Measurements from ENCODE around the gene MATN1. TPM values are rescaled to one million over a fixed set of nuclear protein-coding genes. Genes with fewer than 3 reads are reported as not detected.
A peak's percentile ranks its signal among the peaks of the same experiment; 100 is the strongest.

The MATN1 gene
- total RNA-seq, 2 experiments from 2014 or later: 0.28 to 0.42 TPM

DNA sequence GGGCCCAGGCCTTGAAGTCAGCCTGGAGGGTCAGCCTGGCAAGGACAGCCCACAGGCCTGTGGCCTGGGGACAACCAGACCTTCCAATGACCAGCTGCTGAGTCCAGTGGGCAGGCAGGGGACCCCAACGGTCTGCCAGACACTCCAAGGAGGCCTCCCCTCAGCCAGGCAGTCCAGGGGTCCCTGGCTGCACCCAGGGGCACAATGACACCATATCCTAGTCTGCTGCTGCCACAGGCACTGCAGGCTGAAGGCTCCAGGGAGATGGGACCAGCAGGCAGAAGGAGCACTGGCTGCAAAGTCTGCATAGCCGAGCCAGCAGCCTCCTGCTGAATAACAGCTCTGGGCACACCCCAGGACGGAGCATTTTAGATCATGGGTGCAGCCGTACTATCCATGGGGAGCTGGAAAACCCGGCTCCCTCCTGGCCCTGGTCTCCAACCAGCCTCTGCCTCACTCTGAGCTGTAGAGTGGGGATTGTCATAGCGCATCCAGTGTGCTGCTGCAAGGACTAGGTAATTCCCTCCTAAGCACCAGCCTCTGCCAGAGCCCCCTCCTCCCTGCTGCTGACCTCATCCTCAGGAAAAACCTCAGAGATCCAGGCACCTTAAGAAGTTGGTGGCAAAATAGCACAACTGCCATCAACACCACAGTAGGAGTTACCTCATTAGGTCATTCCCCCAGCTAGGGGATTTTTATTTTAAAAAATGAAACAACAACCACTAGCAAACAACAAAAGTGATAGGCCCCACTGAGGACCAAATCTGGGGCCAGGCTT, 39.0 kb upstream of the MATN1 start:
- TF ChIP-seq, protein P1, sequence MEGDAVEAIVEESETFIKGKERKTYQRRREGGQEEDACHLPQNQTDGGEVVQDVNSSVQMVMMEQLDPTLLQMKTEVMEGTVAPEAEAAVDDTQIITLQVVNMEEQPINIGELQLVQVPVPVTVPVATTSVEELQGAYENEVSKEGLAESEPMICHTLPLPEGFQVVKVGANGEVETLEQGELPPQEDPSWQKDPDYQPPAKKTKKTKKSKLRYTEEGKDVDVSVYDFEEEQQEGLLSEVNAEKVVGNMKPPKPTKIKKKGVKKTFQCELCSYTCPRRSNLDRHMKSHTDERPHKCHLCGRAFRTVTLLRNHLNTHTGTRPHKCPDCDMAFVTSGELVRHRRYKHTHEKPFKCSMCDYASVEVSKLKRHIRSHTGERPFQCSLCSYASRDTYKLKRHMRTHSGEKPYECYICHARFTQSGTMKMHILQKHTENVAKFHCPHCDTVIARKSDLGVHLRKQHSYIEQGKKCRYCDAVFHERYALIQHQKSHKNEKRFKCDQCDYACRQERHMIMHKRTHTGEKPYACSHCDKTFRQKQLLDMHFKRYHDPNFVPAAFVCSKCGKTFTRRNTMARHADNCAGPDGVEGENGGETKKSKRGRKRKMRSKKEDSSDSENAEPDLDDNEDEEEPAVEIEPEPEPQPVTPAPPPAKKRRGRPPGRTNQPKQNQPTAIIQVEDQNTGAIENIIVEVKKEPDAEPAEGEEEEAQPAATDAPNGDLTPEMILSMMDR (conservative IDR thresholded peaks at IDR 0.05; ENCODE audit: low read length): no peak
- TF ChIP-seq EZH2phosphoT487 (IDR thresholded peaks at IDR 0.05; ENCODE audit: borderline replicate concordance, low read depth, low read length): no peak
- ChIA-PET POLR2A (interaction anchor here (0.6 to 2.8 kb wide), 8 partner anchors 13 to 1065 kb away, joined by 3 to 12 read pairs (median 4); no protein-coding TSS in a partner anchor), CTCF (ENCODE audit: unreplicated experiment) (interaction anchor here (0.6 to 2.9 kb wide), 3 partner anchors 11 to 43 kb away, joined by 3 to 17 read pairs (median 3); no protein-coding TSS in a partner anchor)
- intact Hi-C loops (cut with micrococcal nuclease; ENCODE audit: unreplicated experiment): no loop called here
- Histone ChIP-seq H3K36me3 (ENCODE audit: insufficient read depth, low read length) (no peaks in the 10 kb centered on the region), H4K20me1 (ENCODE audit: insufficient read depth, low read length) (no peaks in the 10 kb centered on the region), H3K79me2 (ENCODE audit: insufficient read depth, low read depth, low read length) (no peaks in the 10 kb centered on the region), H3K27ac (ENCODE audit: low read depth, low read length, poor library complexity, severe bottlenecking) (no peak overlapping the region), H2AFZ (ENCODE audit: low read length) (no peak overlapping the region), H3K4me2 (ENCODE audit: low read length) (peak overlapping the region; percentile 91), H3K4me1 (ENCODE audit: insufficient read depth, low read length, poor library complexity, severe bottlenecking) (peaks cover 67% of the 10 kb centered on the region), H3K9me3 (ENCODE audit: low read length) (no peaks in the 10 kb centered on the region), H3K4me3 (ENCODE audit: low read depth, low read length, poor library complexity, severe bottlenecking) (no peak overlapping the region), H3K9me2 (ENCODE audit: insufficient read depth, low read length) (no peaks in the 10 kb centered on the region)
- no peak for DNase-seq (ENCODE audit: low spot score)
- no TSS peak for BruUV-seq (replicated peaks)

DNA sequence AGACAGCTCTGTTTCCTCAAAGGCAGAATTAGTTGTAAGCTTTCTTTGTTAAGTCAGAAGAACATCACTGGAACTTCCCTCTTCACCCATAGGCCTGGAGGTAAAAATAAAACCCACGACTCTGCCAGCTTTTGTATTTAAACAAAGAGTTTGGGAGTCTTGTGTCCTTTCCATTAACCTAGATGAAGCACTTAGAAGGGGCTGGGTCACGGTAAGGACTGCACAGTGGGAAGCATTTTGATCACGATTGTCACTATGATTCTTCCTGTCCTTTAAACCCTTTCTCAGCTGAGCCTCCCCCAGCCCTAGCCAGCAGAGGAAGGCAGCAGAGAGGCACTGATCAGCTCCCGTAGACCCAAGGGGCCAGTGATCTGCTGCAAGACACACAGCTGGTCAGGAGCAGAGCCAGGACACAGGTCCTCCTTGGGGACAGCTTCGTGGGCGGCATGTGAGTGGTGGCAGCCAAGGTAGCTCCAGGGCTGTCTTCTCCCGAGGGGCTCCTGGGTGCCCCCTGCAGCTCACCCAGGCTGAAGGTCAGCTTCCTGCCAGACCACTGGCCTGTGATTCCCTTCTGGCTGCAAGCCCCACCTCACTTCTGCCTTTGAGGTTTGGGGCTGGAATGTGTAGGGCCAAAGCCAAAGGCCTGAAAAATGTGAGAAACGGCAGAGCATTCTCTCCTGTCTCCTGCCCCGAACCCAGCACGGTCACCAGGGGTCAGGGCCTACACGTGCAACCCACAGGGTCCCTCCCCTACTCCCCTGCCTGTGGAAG, 38.2 kb upstream of the MATN1 start:
- H3K4me1 ChIP-seq (ENCODE audit: insufficient read depth, low read length, poor library complexity, severe bottlenecking): peaks cover 75% of the 10 kb centered on the region
- no peak overlapping the region; the same call in 1 of the 2 replicates for H2AFZ ChIP-seq (ENCODE audit: low read length)
- H3K36me3 ChIP-seq (ENCODE audit: insufficient read depth, low read length): no peaks in the 10 kb centered on the region
- CTCF ChIA-PET (ENCODE audit: unreplicated experiment): interaction anchor here (0.6 to 2.9 kb wide), 7 partner anchors 10 to 73 kb away, joined by 3 to 17 read pairs (median 5); no protein-coding TSS in a partner anchor
- no peak overlapping the region for H3K4me3 ChIP-seq (ENCODE audit: low read depth, low read length, poor library complexity, severe bottlenecking)
- no peaks in the 10 kb centered on the region for H4K20me1 ChIP-seq (ENCODE audit: insufficient read depth, low read length)
- H3K9me2 ChIP-seq (ENCODE audit: insufficient read depth, low read length): no peaks in the 10 kb centered on the region
- BruUV-seq (replicated peaks): no TSS peak
- H3K27ac ChIP-seq (ENCODE audit: low read depth, low read length, poor library complexity, severe bottlenecking): peak overlapping the region; percentile 52
- POLR2A ChIA-PET: interaction anchor here (0.6 to 2.8 kb wide), 11 partner anchors 11 to 1066 kb away, joined by 3 to 15 read pairs (median 4); no protein-coding TSS in a partner anchor
- TF ChIP-seq EZH2phosphoT487 (IDR thresholded peaks at IDR 0.05; ENCODE audit: borderline replicate concordance, low read depth, low read length): no peak
- TF ChIP-seq, protein P1 (conservative IDR thresholded peaks at IDR 0.05; ENCODE audit: low read length): 0 out of 2 replicates have a peak, but pooled peaks have one; percentile 32
- no peaks in the 10 kb centered on the region for H3K79me2 ChIP-seq (ENCODE audit: insufficient read depth, low read depth, low read length)
- H3K9me3 ChIP-seq (ENCODE audit: low read length): no peaks in the 10 kb centered on the region
- intact Hi-C loops (cut with micrococcal nuclease; ENCODE audit: unreplicated experiment): no loop called here
- H3K4me2 ChIP-seq (ENCODE audit: low read length): peak overlapping the region; percentile 91
- DNase-seq (ENCODE audit: low spot score): no peak

Measured in OCI-LY7 (cell line).